ENCODE data around the gene PHC2. TPM values are rescaled to one million over a fixed set of nuclear protein-coding genes. Genes with fewer than 3 reads are reported as not detected.

Gene PHC2
- total and polyA plus RNA-seq, 2 of the 13 experiments (the other 11 are each of a cell fraction or from before 2014, with no cell fraction given): 52.5 to 84.9 TPM

GRCh38 chr1:33387625-33388024 is 43.3 kb downstream of the PHC2 start (continued):
- TF ChIP-seq ZBTB40 (IDR thresholded peaks at IDR 0.05): no peak
- no peak for TF ChIP-seq ZBTB40 (CRISPR knock-in tag; IDR thresholded peaks at IDR 0.05)
- no peak for TF ChIP-seq ZNF317 (CRISPR knock-in tag; IDR thresholded peaks at IDR 0.05)
- TF ChIP-seq PHF21A (CRISPR knock-in tag; IDR thresholded peaks at IDR 0.05): no peak
- TF ChIP-seq ZNF296 (CRISPR knock-in tag; conservative IDR thresholded peaks at IDR 0.05): no peak
- no peak for TF ChIP-seq PREB (CRISPR knock-in tag; IDR thresholded peaks at IDR 0.05)
- no peak for TF ChIP-seq RBM22 (optimal IDR thresholded peaks at IDR 0.05; ENCODE audit: low read length)
- TF ChIP-seq KAT7 (CRISPR knock-in tag; IDR thresholded peaks at IDR 0.05; ENCODE audit: borderline replicate concordance): no peak
- no peak for TF ChIP-seq ZFP90 (CRISPR knock-in tag; IDR thresholded peaks at IDR 0.05; ENCODE audit: borderline replicate concordance)
- no peak for TF ChIP-seq PHB2 (IDR thresholded peaks at IDR 0.05; ENCODE audit: partially characterized antibody)
- TF ChIP-seq TRIM22 (IDR thresholded peaks at IDR 0.05): no peak

All from HepG2 (cell line).